Progenitor cell of endocrine pancreas (in vitro differentiated cells): ENCODE measurements around the gene PDSS2. TPM values are rescaled to one million over a fixed set of nuclear protein-coding genes. Genes with fewer than 3 reads are reported as not detected.

Experiments
- DNase-seq: peaks from one replicate; pipeline ENCODE4 v3.0.0; 2021; ENCODE audit warnings: low spot score; ENCODE audit not compliant: unreplicated experiment
- H3K27ac Mint-ChIP-seq: 2 replicates; pipeline ENCODE4 v1.8.0; 2021; ENCODE audit warnings: mild to moderate bottlenecking, moderate library complexity, mixed read lengths
- H3K27me3 Mint-ChIP-seq: 2 replicates; pipeline ENCODE4 v1.8.0; 2021; ENCODE audit warnings: mixed read lengths
- H3K36me3 Mint-ChIP-seq: 2 replicates; pipeline ENCODE4 v1.8.0; 2022; ENCODE audit warnings: mixed read lengths; ENCODE audit not compliant: insufficient read depth
- H3K4me1 Mint-ChIP-seq: 2 replicates; pipeline ENCODE4 v1.8.0; 2021; ENCODE audit warnings: low read depth, mixed read lengths
- H3K4me3 Mint-ChIP-seq: 2 replicates; pipeline ENCODE4 v1.8.0; 2021; ENCODE audit warnings: low read depth, mild to moderate bottlenecking, moderate library complexity, mixed read lengths
- H3K9me3 Mint-ChIP-seq: 2 replicates; pipeline ENCODE4 v1.8.0; 2021; ENCODE audit warnings: low read depth, mixed read lengths
- CTCF ChIP-seq: fragments of 200-600 bp; sonication (generic); IDR thresholded peaks from one replicate; pipeline ENCODE4 v1.5.0; 2021; ENCODE audit warnings: antibody characterized with exemption, mild to moderate bottlenecking; ENCODE audit not compliant: unreplicated experiment
- total RNA-seq: library from RNA; stranded (reverse); gene quantifications from 2 replicates; pipeline ENCODE4 v1.2.1, GENCODE V29; 2021

PDSS2 gene
- total RNA-seq, 1 donor from 2014 or later = 12.8 TPM

- H3K4me1 Mint-ChIP-seq = peaks cover 5% of the 10 kb centered on the region
- H3K4me3 Mint-ChIP-seq = no peak overlapping the region
- H3K27me3 Mint-ChIP-seq = no peaks in the 10 kb centered on the region
- TF ChIP-seq CTCF = no peak
- H3K9me3 Mint-ChIP-seq = peaks cover 7% of the 10 kb centered on the region
- H3K27ac Mint-ChIP-seq = no peak overlapping the region
- no peak for DNase-seq
- peaks cover 7% of the 10 kb centered on the region for H3K36me3 Mint-ChIP-seq
Observed at GRCh38 chr6:107259951-107260350, 199.4 kb downstream of the PDSS2 start.

GRCh38 chr6:107248147-107248546, 211.2 kb downstream of the PDSS2 start:
- H3K4me1 Mint-ChIP-seq = peaks cover 1% of the 10 kb centered on the region
- H3K4me3 Mint-ChIP-seq = no peak overlapping the region
- no peaks in the 10 kb centered on the region for H3K27me3 Mint-ChIP-seq
- H3K27ac Mint-ChIP-seq = no peak overlapping the region
- no peaks in the 10 kb centered on the region for H3K9me3 Mint-ChIP-seq
- no peak for TF ChIP-seq CTCF
- H3K36me3 Mint-ChIP-seq = peaks cover 3% of the 10 kb centered on the region
- no peak for DNase-seq

- Mint-ChIP-seq H3K4me1 (peaks cover 1% of the 10 kb centered on the region), H3K4me3 (no peak overlapping the region), H3K27me3 (no peaks in the 10 kb centered on the region), H3K9me3 (no peaks in the 10 kb centered on the region), H3K27ac (peak overlapping the region; percentile 23), H3K36me3 (peaks cover 1% of the 10 kb centered on the region)
- no peak for DNase-seq
- TF ChIP-seq CTCF = no peak
Observed at GRCh38 chr6:107246972-107247615, 212.3 kb downstream of the PDSS2 start.

- TF ChIP-seq CTCF = no peak
- no peak overlapping the region for H3K4me3 Mint-ChIP-seq
- peaks cover 3% of the 10 kb centered on the region for H3K36me3 Mint-ChIP-seq
- H3K27ac Mint-ChIP-seq = no peak overlapping the region
- no peak for DNase-seq
- H3K9me3 Mint-ChIP-seq = no peaks in the 10 kb centered on the region
- H3K4me1 Mint-ChIP-seq = peaks cover 1% of the 10 kb centered on the region
- H3K27me3 Mint-ChIP-seq = no peaks in the 10 kb centered on the region
Observed at GRCh38 chr6:107246249-107246971, 213.0 kb downstream of the PDSS2 start.

GRCh38 chr6:107244742-107245480, 214.5 kb downstream of the PDSS2 start:
- no peaks in the 10 kb centered on the region for H3K9me3 Mint-ChIP-seq
- no peak overlapping the region for H3K4me3 Mint-ChIP-seq
- no peaks in the 10 kb centered on the region for H3K27me3 Mint-ChIP-seq
- TF ChIP-seq CTCF = no peak
- peaks cover 1% of the 10 kb centered on the region for H3K4me1 Mint-ChIP-seq
- peaks cover 3% of the 10 kb centered on the region for H3K36me3 Mint-ChIP-seq
- H3K27ac Mint-ChIP-seq = no peak overlapping the region
- no peak for DNase-seq
